Activated CD8-positive, alpha-beta T cell treated with anti-CD3 and anti-CD28 coated beads for 36 hours (primary cell): ENCODE measurements around the gene CBX4. TPM values are rescaled to one million over a fixed set of nuclear protein-coding genes. Genes with fewer than 3 reads are reported as not detected.

Experiments used
- ATAC-seq: fragments of 200-7000 bp; cut with Tn5 transposase; one replicate; pipeline ENCODE4 v1.10.0; 2021; ENCODE audit warnings: mild to moderate bottlenecking, moderate library complexity
- CTCF ChIA-PET: fragments of 350-600 bp; sonication (Branson Sonifier 250); formaldehyde crosslinking; loops from one replicate; lab custom pipeline; 2021; ENCODE audit warnings: antibody characterized with exemption; lab: Charles Lee
- POLR2A ChIA-PET: fragments of 350-600 bp; sonication (Branson Sonifier 250); formaldehyde crosslinking; loops from one replicate; lab custom pipeline; 2021; ENCODE audit warnings: antibody characterized with exemption; lab: Charles Lee
- DNase-seq: peaks from one replicate; pipeline ENCODE4 v3.0.0-alpha.2; 2020
- H3K27ac Mint-ChIP-seq: one replicate; pipeline ENCODE4 v1.8.0; 2021; ENCODE audit warnings: mild to moderate bottlenecking, mixed read lengths
- H3K27me3 Mint-ChIP-seq: one replicate; pipeline ENCODE4 v1.8.0; 2021; ENCODE audit warnings: mixed read lengths
- H3K36me3 Mint-ChIP-seq: one replicate; pipeline ENCODE4 v1.8.0; 2021; ENCODE audit warnings: low read depth, mixed read lengths
- H3K4me1 Mint-ChIP-seq: one replicate; pipeline ENCODE4 v1.8.0; 2021; ENCODE audit warnings: low read depth, mixed read lengths
- H3K4me3 Mint-ChIP-seq: one replicate; pipeline ENCODE4 v1.8.0; 2021; ENCODE audit warnings: mild to moderate bottlenecking, moderate library complexity, mixed read lengths
- H3K9me3 Mint-ChIP-seq: one replicate; pipeline ENCODE4 v1.8.0; 2021; ENCODE audit warnings: mixed read lengths
- CTCF ChIP-seq: fragments of 200-600 bp; IDR thresholded peaks from one replicate; pipeline ENCODE4 v1.8.0; 2022; ENCODE audit warnings: antibody characterized with exemption, mild to moderate bottlenecking
- intact Hi-C: fragments of 100-400 bp; cut with micrococcal nuclease; formaldehyde crosslinking; loops from one replicate; pipeline ENCODE4 v1.10.0; 2022
- total RNA-seq, 2 experiments: library from RNA; stranded (reverse); gene quantifications; one replicate each; pipeline ENCODE4 v1.2.3, GENCODE V29; 2021

Gene CBX4
- total RNA-seq, 2 experiments from 2014 or later = 23.9 to 28.0 TPM

- Mint-ChIP-seq H3K4me1 (peaks cover 26% of the 10 kb centered on the region), H3K4me3 (no peak overlapping the region), H3K27me3 (peaks cover 44% of the 10 kb centered on the region), H3K9me3 (no peaks in the 10 kb centered on the region), H3K36me3 (no peaks in the 10 kb centered on the region), H3K27ac (no peak overlapping the region)
- ATAC-seq = no peak
- intact Hi-C loops = no loop called here
- no peak for TF ChIP-seq CTCF
- ChIA-PET CTCF (interaction anchor here (0.9 to 6.9 kb wide), 8 partner anchors 8 to 102 kb away, joined by 3 to 56 read pairs (median 4); partner anchors contain the start of gene CBX4), POLR2A (interaction anchor here (0.6 to 4.4 kb wide), 10 partner anchors 12 to 180 kb away, joined by 3 to 34 read pairs (median 4); partner anchors contain the start of genes CBX4 and CBX8)
- peak; percentile 46 for DNase-seq
Observed at GRCh38 chr17:79813297-79814126, 25.7 kb downstream of the CBX4 start.

DNA sequence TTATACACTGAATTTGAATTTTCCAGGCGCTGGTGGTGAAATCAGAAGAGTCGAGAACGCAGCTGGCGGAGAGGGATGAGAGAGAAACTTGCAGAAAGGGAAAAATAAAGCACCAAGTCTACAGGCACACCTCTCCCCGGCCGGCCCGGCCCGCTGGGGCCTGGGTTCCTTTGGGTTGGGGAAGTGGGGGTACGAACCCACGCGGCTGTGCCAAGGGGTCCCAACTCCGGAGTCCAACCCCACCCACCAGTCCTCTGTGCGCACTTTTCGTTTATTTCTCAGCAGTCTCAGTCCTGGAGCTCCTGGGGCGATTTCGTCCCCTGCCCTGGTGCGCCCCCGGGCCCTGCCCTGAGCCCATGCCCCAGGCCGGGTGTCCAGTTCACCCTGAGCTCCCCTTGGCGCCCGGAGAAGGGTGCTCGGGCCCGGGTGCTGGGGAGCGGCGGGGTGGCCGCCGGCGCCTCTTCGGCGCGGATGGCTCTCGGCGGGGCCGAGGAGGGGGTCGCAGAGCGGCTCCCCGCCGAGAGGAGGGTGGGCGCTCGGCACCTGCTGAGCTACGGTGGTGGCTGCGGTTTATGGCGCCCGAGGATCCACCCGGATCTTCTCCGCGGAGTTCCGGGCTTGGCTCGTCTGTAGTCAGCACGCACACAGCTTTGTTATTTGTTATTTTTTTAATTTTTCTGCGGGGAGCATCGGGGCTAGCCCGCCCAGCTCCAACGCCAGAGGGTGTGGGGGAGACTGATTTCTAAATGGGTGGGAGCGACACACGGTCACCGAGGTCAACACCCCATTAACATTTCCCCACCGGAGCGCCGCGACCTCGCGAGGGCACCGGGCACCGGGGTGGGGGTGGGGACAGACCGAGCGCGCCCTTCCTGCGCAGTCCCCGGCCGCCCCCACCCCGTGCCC lies 26.6 kb downstream of the CBX4 start:
- intact Hi-C loops = no loop called here
- CTCF ChIA-PET = interaction anchor here (0.7 to 6.9 kb wide), 14 partner anchors 8 to 196 kb away, joined by 3 to 56 read pairs (median 3); partner anchors contain the start of genes CBX4 and CBX8
- TF ChIP-seq CTCF = no peak
- POLR2A ChIA-PET = interaction anchor here (0.9 to 4.4 kb wide), 8 partner anchors 9 to 157 kb away, joined by 3 to 34 read pairs (median 4); partner anchors contain the start of genes CBX4 and CBX8
- no peaks in the 10 kb centered on the region for H3K36me3 Mint-ChIP-seq
- peak overlapping the region; percentile 40 for H3K4me3 Mint-ChIP-seq
- H3K27ac Mint-ChIP-seq = no peak overlapping the region
- ATAC-seq (no peak), DNase-seq (no peak)
- H3K9me3 Mint-ChIP-seq = no peaks in the 10 kb centered on the region
- peaks cover 26% of the 10 kb centered on the region for H3K4me1 Mint-ChIP-seq
- peaks cover 51% of the 10 kb centered on the region for H3K27me3 Mint-ChIP-seq

DNA sequence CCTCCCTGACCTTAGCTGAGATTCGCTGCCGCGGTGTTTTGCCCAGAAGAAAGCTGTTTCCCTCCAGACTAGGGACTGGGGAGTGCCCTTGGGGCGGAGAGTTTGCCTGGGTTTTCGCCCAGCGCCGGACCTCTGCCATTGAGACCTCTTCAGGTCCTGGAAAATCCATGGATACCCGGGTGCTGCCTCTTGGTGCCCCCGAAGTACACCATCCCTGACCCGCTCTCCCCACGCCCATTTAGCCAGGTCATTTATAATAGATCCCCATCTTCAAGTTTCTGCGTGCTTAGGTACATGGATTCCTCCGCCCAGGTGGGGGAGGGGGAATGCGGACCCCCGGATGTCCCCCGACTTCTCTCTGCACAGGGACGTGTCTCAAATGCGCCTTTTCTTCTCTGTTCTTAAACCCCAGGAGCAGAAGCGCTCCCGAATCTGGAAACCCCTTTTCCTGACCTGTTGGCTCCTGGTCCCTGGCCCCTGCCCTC lies 27.3 kb downstream of the CBX4 start:
- no peak for TF ChIP-seq CTCF
- H3K27me3 Mint-ChIP-seq = peaks cover 57% of the 10 kb centered on the region
- ChIA-PET CTCF (interaction anchor here (0.7 to 6.9 kb wide), 18 partner anchors 8 to 197 kb away, joined by 3 to 56 read pairs (median 4); partner anchors contain the start of genes CBX4 and CBX8), POLR2A (interaction anchor here (0.9 to 4.4 kb wide), 10 partner anchors 9 to 158 kb away, joined by 3 to 34 read pairs (median 4); partner anchors contain the start of genes CBX4 and CBX8)
- H3K4me3 Mint-ChIP-seq = peak overlapping the region; percentile 33
- ATAC-seq (no peak), DNase-seq (no peak)
- no peak overlapping the region for H3K27ac Mint-ChIP-seq
- intact Hi-C loops = no loop called here
- no peaks in the 10 kb centered on the region for H3K36me3 Mint-ChIP-seq
- peaks cover 26% of the 10 kb centered on the region for H3K4me1 Mint-ChIP-seq
- no peaks in the 10 kb centered on the region for H3K9me3 Mint-ChIP-seq

GRCh38 chr17:79811011-79811867 lies 28.0 kb downstream of the CBX4 start:
- TF ChIP-seq CTCF = peak; percentile 69
- no peaks in the 10 kb centered on the region for H3K9me3 Mint-ChIP-seq
- peaks cover 26% of the 10 kb centered on the region for H3K4me1 Mint-ChIP-seq
- peaks cover 59% of the 10 kb centered on the region for H3K27me3 Mint-ChIP-seq
- H3K27ac Mint-ChIP-seq = no peak overlapping the region
- ChIA-PET POLR2A (interaction anchor here (0.9 to 4.4 kb wide), 7 partner anchors 9 to 159 kb away, joined by 3 to 34 read pairs (median 5); partner anchors contain the start of genes CBX4 and CBX8), CTCF (interaction anchor here (0.7 to 6.9 kb wide), 17 partner anchors 9 to 197 kb away, joined by 3 to 56 read pairs (median 4); partner anchors contain the start of genes CBX4 and CBX8)
- DNase-seq (peak; percentile 71), ATAC-seq (peak; percentile 22)
- intact Hi-C loops = no loop called here
- no peaks in the 10 kb centered on the region for H3K36me3 Mint-ChIP-seq
- H3K4me3 Mint-ChIP-seq = peak overlapping the region; percentile 33
